KMS-11 (cell line): Measurements from ENCODE around the gene ZNF296.

Experiments
- H2AFZ ChIP-seq: fragments of 200-600 bp; sonication (generic); 2 replicates; pipeline ENCODE4 v1.6.1; 2016; ENCODE audit warnings: antibody characterized with exemption, mixed run types, low read depth
- H3K27ac ChIP-seq: fragments of 200-600 bp; sonication (generic); 2 replicates; pipeline ENCODE4 v1.6.1; 2016; ENCODE audit warnings: mild to moderate bottlenecking, mixed run types
- H3K27me3 ChIP-seq: fragments of 200-600 bp; sonication (generic); 2 replicates; pipeline ENCODE4 v1.6.1; 2017; ENCODE audit warnings: mild to moderate bottlenecking, low read depth, mixed run types, moderate library complexity; ENCODE audit not compliant: insufficient read depth
- H3K36me3 ChIP-seq: fragments of 200-600 bp; sonication (generic); 2 replicates; pipeline ENCODE4 v1.6.1; 2017; ENCODE audit warnings: mild to moderate bottlenecking, mixed run types; ENCODE audit not compliant: insufficient read depth
- H3K4me1 ChIP-seq: fragments of 200-600 bp; sonication (generic); 2 replicates; pipeline ENCODE4 v1.6.1; 2016; ENCODE audit warnings: mild to moderate bottlenecking, low read depth, mixed run types; ENCODE audit not compliant: poor library complexity, severe bottlenecking
- H3K4me2 ChIP-seq: fragments of 200-600 bp; sonication (generic); 2 replicates; pipeline ENCODE4 v1.7.0; 2016; ENCODE audit warnings: mild to moderate bottlenecking, mixed run types
- H3K4me3 ChIP-seq: fragments of 200-600 bp; sonication (generic); IDR thresholded peaks from 2 replicates; pipeline ENCODE4 v1.6.1; 2017; ENCODE audit warnings: low read depth, low read length, mixed read lengths; ENCODE audit not compliant: insufficient read depth
- H3K79me2 ChIP-seq: fragments of 200-600 bp; sonication (generic); 2 replicates; pipeline ENCODE4 v1.6.1; 2016; ENCODE audit warnings: low read depth, mixed run types; ENCODE audit not compliant: insufficient read depth
- H3K9ac ChIP-seq: fragments of 200-600 bp; sonication (generic); 2 replicates; pipeline ENCODE4 v1.6.1; 2016; ENCODE audit warnings: mild to moderate bottlenecking, mixed run types
- H4K20me1 ChIP-seq: fragments of 200-600 bp; sonication (generic); 2 replicates; pipeline ENCODE4 v1.6.1; 2016; ENCODE audit warnings: mild to moderate bottlenecking, mixed run types; ENCODE audit not compliant: insufficient read depth
- CTCF ChIP-seq: fragments of 200-600 bp; sonication (generic); conservative IDR thresholded peaks from 2 replicates; pipeline ENCODE4 v1.6.1; 2017; ENCODE audit warnings: low read depth, mild to moderate bottlenecking, antibody characterized with exemption, low read length, moderate library complexity, mixed read lengths

The ZNF296 gene

GRCh38 chr19:45114116-45114515 lies 37.8 kb upstream of the ZNF296 start:
- Histone ChIP-seq H3K9ac (no peak overlapping the region), H3K27me3 (no peaks in the 10 kb centered on the region), H3K79me2 (peaks cover 65% of the 10 kb centered on the region), H3K4me3 (no peak overlapping the region), H3K4me1 (peaks cover 66% of the 10 kb centered on the region), H3K27ac (no peak overlapping the region), H4K20me1 (0 out of 2 replicates have a peak, but pooled peaks cover under 1% of the 10 kb centered on the region), H2AFZ (no peak overlapping the region), H3K4me2 (no peak overlapping the region), H3K36me3 (no peaks in the 10 kb centered on the region)
- TF ChIP-seq CTCF = no peak

DNA sequence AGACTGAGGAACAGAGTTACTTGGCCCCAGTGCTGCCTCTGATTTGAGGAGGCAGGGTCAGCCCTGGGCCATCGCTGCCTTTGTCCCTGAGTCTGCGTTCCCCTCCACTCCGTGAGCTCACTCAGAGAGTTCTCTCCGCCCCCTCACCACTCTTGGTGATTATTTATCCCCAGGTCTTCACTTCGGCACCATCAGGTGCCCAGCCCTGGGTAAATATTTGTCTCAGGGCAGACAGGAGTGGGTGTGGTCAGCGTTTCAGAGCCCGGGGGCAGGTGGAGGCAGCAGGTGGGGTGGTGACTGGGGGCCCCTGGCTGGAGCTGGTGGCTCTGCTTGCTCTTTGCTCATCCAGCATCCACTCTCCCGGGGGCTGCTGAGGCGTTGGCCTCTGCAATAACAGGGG lies 37.4 kb upstream of the ZNF296 start:
- Histone ChIP-seq H3K36me3 (no peaks in the 10 kb centered on the region), H3K4me1 (peaks cover 66% of the 10 kb centered on the region), H3K9ac (no peak overlapping the region), H2AFZ (no peak overlapping the region), H4K20me1 (0 out of 2 replicates have a peak, but pooled peaks cover 3% of the 10 kb centered on the region), H3K4me2 (no peak overlapping the region), H3K79me2 (peaks cover 67% of the 10 kb centered on the region), H3K27me3 (no peaks in the 10 kb centered on the region), H3K4me3 (no peak overlapping the region), H3K27ac (no peak overlapping the region)
- no peak for TF ChIP-seq CTCF

DNA sequence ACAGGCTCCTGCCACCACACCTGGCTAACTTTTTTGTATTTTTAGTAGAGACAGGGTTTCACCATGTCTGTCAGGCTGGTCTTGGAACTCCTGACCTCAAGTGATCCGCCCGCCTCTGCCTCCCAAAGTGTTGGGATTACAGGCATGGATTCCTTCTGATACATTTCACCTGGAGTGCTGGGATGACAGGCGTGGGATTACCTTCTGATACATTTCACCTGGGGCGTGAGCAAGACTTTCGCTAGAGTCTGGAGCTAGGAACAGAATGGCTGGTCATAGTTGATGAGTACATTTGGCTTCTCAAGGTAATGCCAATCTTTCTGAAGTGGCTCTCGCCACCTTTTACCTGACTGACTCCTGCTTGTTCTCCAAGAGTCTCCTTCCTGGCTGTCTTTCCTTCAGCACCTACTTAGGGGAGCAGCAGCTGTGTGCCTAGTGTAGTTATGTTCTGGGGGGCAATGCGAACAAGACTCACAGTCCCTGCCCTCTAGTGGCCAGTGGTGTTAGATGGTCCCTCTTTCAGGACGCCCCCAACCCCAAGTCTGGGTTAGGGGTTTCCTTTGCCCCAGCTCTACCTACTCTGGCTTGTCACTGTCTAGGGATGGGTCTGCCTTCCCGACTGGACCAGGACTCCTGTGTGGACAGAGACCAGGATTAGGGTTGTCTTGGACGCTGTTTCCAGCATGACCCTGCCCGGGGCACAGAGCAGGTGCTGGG lies 36.0 kb upstream of the ZNF296 start:
- peaks cover 81% of the 10 kb centered on the region for H3K79me2 ChIP-seq
- TF ChIP-seq CTCF = no peak

GRCh38 chr19:45110851-45111266 lies 34.6 kb upstream of the ZNF296 start:
- no peak overlapping the region; the same call in 1 of the 2 replicates for H3K27ac ChIP-seq
- H2AFZ ChIP-seq = no peak overlapping the region
- no peaks in the 10 kb centered on the region for H3K36me3 ChIP-seq
- H3K9ac ChIP-seq = no peak overlapping the region
- H3K4me2 ChIP-seq = no peak overlapping the region
- TF ChIP-seq CTCF = no peak
- H3K27me3 ChIP-seq = no peaks in the 10 kb centered on the region
- H3K79me2 ChIP-seq = peaks cover 86% of the 10 kb centered on the region
- no peak overlapping the region for H3K4me3 ChIP-seq
- H4K20me1 ChIP-seq = 0 out of 2 replicates have a peak, but pooled peaks cover 3% of the 10 kb centered on the region
- H3K4me1 ChIP-seq = peaks cover 39% of the 10 kb centered on the region

More for the DNA sequence above, 36.0 kb upstream of the ZNF296 start:
- no peak overlapping the region for H2AFZ ChIP-seq
- H3K4me2 ChIP-seq = no peak overlapping the region
- no peak overlapping the region for H3K9ac ChIP-seq
- 0 out of 2 replicates have a peak, but pooled peaks cover 3% of the 10 kb centered on the region for H4K20me1 ChIP-seq
- no peaks in the 10 kb centered on the region for H3K27me3 ChIP-seq
- H3K36me3 ChIP-seq = no peaks in the 10 kb centered on the region
- no peak overlapping the region for H3K4me3 ChIP-seq
- H3K4me1 ChIP-seq = peaks cover 52% of the 10 kb centered on the region
- H3K27ac ChIP-seq = no peak overlapping the region
